H54 (cell line): Measurements from ENCODE around the gene REC8.
A peak's percentile ranks its signal among the peaks of the same experiment; 100 is the strongest.

Experiments
- DNase-seq: peaks from one replicate; pipeline ENCODE4 v3.0.0; 2011; ENCODE audit warnings: low spot score, mixed read lengths; ENCODE audit not compliant: insufficient read length
- FAIRE-seq: peaks from 3 replicates; lab custom pipeline; 2011; peaks lifted over from hg19 to GRCh38; lab: Jason Lieb, UNC
- POLR2A ChIP-seq: IDR thresholded peaks from 2 replicates; pipeline ENCODE4 v1.6.1; 2011; ENCODE audit warnings: low read depth, mild to moderate bottlenecking, low read length

The REC8 gene

DNA sequence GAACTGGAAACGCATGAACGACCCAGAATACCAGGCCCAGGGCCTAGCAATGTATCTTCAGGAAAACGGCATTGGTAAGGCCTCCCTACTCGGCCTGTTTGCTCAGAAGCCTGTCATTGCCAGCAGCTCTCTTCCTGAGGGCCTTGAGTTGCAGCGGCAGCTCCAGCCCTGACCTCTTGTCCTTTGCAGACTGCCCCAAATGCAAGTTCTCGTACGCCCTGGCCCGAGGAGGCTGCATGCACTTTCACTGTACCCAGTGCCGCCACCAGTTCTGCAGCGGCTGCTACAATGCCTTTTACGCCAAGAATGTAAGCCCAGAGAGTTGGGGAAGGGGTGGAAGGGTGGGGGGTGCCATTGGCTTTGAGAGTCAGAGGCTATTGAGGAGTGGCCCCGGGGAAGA, 14.5 kb upstream of the REC8 start:
- DNase-seq (no peak), FAIRE-seq (no peak)
- TF ChIP-seq POLR2A, result no peak

DNA sequence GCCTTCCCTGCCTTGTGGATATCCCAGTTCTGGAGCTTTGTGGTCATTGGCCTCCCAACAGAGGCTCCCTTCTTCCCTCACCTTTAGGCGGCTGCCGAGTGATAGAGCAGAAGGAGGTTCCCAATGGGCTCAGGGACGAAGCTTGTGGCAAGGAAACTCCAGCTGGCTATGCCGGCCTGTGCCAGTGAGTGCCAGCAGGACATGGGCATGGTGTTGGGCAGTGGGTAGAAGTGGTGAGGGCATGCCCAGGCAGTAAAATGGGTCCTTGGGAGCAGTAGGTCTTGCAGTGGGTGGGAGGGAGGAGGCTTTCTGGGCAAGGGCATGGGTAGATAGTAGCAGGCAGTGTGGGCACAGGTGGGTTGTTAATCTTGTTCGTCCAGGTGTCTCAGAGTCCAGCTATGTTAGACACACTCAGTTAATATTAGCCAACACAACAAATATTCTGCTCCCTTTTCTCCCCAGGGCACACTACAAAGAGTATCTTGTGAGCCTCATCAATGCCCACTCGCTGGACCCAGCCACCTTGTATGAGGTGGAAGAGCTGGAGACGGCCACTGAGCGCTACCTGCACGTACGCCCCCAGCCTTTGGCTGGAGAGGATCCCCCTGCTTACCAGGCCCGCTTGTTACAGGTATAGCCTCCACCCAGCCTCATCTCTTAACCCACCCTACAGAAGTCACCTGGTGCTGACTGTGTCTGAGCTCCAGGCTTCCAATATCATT, 11.9 kb upstream of the REC8 start:
- no peak for FAIRE-seq
- TF ChIP-seq POLR2A, result no peak
- DNase-seq, result no peak

DNA sequence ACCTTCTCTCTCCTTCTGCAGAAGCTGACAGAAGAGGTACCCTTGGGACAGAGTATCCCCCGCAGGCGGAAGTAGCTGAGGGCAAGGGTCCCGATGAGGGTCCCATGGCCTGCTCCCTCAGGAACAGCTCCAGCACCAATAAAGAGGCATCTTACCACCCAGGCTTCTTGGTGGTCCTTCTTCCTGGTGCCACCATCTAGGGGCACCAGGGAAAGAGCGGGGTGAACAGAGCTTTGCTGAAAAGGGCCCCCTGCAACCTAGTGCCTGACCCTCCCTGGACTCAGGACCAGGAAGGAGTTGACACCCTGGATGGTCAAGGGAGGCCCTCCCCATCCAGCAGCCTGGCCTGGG, 11.4 kb upstream of the REC8 start:
- DNase-seq, result no peak
- no peak for TF ChIP-seq POLR2A
- no peak for FAIRE-seq

DNA sequence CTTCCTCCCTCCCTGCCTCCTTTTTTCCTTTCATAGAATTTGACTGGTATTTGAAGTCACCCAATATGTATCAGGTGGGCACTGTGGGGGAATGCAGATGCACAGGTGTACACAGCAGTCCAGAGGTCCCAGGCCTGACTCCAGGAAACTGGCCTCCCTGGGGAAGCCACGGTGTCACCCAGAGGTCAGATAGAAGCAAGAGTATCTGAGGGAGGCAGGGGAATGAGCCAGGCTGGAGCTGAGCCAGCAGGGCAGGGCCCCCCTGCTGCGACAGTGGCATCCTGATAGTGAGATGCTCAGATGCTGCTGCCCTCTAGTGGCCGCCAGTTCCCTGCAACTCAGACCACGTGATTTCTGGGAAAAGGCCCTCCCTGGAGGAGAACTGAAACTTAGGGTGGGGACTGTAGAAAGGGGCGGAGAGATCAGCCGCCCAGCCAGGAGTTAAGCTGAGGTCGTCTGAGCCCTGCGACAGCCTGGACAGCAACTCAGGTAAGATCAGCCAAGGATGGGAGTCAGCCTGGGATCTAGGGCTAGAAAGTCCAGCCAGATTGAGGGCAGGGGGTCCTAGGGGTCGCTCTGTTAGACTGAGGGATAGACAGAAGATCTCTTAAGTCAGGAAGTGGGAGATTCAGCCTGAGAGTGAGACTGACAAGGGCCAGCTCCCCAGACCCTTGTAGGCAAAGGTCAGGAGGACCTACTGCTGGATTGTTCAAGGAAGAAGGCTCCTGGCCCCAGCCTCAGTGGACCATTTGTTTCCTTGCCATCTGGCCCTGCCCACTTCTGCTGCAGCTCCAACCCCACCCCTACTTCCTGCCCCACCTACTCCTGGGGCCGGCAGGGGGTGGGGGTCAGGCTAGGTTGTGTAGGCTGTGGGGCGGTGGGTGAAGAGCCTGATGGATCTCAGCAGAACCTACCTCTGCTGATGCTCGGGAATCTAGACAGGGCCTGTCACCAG, 10.8 kb upstream of the REC8 start, which contains the start of gene IRF9:
Gene IRF9, plus strand, starts transcription at position 416 of the 955 bp plus-strand sequence. CDS start 880 bp downstream, outside the sequence.
- peak; percentile 48; the same call in 1 of the 2 replicates for TF ChIP-seq POLR2A
- peak; percentile 78 for FAIRE-seq
- peak; percentile 84 for DNase-seq

DNA sequence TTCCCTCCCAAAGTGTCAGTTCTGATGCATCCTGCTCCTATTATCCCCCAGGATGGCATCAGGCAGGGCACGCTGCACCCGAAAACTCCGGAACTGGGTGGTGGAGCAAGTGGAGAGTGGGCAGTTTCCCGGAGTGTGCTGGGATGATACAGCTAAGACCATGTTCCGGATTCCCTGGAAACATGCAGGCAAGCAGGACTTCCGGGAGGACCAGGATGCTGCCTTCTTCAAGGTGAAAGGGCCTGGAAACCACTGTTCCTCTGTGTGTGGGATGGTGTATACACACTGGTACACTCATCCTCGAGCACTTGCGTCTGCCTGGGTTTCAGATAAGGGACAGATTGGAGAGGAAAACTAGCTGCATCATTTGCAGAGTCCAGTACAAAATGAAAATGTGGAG, 9.8 kb upstream of the REC8 start:
- FAIRE-seq (no peak), DNase-seq (no peak)
- TF ChIP-seq POLR2A, result no peak

DNA sequence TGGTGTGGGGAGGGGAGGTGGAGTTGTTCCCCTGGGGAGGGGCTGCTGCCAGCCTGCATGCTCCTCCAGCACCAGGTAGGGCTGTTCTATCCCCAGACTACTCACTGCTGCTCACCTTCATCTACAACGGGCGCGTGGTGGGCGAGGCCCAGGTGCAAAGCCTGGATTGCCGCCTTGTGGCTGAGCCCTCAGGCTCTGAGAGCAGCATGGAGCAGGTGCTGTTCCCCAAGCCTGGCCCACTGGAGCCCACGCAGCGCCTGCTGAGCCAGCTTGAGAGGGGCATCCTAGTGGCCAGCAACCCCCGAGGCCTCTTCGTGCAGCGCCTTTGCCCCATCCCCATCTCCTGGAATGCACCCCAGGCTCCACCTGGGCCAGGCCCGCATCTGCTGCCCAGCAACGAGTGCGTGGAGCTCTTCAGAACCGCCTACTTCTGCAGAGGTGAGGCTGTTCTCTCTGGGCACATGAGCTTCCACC, 7.3 kb upstream of the REC8 start:
- FAIRE-seq, result no peak
- TF ChIP-seq POLR2A, result no peak
- DNase-seq, result no peak

DNA sequence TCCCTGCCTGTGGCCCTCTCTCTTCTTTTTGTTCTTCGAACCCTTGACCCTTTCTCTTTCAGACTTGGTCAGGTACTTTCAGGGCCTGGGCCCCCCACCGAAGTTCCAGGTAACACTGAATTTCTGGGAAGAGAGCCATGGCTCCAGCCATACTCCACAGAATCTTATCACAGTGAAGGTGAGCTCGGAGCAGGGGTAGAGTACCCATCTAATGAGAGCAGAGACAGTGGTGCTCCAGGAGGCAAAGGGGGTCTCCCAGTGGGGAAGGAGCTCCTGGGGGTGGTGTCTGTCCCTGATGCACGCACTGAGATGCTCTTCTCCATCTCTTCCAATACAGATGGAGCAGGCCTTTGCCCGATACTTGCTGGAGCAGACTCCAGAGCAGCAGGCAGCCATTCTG, 6.1 kb upstream of the REC8 start:
- FAIRE-seq (no peak), DNase-seq (no peak)
- TF ChIP-seq POLR2A, result no peak

DNA sequence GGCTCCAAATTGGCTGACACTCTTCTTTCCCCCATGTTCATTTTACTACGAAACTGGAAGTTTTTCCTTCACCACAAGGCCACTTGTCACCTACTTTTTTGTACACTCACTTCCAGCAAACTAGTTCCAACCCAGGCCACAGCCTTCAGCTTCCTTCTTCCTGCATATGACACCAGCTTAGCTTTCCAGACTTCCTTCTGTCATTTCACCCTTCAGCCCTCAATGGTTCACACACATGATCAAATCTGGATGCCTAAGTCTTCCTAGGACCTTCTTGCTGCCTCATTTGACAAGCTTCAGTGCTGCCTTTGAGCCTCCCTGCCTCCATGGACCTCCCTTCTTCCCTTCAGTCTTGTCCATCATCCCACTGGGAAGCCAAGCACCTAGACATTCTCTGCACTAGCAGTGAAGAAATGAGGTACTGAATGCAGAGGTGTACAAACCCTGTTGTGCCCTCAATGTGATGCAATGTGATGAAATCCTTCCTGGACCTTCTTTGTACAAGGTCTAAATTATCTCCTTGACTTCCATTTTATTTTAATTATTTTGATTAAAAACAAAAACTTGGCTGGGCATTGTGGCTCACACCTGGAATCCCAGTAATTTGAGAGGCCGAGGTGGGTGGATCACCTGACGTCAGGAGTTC, 4.3 kb upstream of the REC8 start:
- TF ChIP-seq POLR2A, result no peak
- DNase-seq (no peak), FAIRE-seq (no peak)

DNA sequence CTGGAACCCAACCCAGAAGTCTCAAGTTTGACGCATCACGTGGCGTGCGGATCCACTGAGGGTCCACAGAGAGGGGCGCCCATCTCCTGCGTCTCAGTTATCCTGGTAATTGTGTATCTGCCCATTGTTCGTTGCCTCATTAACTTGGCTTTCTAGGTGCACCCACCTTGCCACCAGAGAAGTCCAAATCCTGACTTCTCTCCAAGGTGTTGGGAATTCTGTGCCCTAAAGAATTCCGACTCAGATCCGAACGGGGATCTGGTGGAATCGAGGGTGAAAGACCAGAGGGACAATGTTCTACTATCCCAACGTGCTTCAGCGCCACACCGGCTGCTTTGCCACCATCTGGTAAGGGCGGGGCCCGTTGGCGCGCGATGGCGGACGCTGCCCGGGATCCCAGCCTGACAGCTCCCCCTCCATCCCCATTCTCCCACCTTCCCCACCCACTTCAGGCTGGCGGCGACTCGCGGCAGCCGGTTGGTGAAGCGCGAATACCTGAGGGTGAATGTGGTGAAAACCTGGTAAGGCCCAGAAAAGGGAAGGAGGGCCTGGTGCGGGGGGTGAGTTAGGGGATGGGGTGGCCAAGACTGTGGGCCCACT, 481 bp downstream of the REC8 start:
- no peak for TF ChIP-seq POLR2A
- no peak for FAIRE-seq
- no peak for DNase-seq

DNA sequence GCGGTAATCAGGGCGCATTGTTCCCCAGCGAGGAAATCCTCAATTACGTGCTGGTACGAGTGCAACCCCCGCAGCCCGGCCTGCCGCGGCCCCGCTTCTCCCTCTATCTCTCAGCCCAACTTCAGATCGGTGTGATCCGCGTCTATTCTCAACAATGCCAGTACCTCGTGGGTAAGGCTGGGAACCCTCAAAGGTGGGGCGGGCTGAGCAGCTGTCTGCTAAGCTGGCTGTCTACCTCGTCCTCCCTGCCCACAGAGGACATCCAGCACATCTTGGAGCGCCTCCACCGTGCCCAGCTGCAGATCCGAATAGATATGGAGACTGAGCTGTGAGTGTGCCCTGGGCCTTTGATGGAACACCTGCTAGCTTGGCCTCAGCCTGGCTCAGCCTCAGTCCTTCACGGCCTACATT, 996 bp downstream of the REC8 start:
- no peak for DNase-seq
- no peak for FAIRE-seq
- TF ChIP-seq POLR2A, result no peak

DNA sequence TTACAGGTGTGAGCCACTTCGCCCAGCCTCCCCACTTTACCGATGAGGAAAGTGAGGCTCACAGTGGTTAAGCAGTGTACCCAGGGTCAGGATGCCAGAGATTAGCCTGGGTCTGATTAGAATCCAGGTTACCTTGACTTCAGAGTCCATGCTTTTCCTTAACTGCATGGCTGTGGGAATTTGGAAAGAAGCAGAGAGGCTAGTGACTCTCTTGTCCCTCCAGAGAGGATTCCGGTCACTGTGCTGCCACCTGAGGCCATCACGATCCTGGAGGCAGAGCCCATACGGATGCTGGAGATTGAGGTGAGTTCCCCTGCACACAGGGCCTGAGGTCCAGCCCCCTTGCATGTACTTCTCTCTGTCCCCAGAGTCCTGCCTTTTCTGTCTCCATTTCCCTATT, 4.7 kb downstream of the REC8 start:
- DNase-seq, result no peak
- TF ChIP-seq POLR2A, result no peak
- FAIRE-seq, result no peak

DNA sequence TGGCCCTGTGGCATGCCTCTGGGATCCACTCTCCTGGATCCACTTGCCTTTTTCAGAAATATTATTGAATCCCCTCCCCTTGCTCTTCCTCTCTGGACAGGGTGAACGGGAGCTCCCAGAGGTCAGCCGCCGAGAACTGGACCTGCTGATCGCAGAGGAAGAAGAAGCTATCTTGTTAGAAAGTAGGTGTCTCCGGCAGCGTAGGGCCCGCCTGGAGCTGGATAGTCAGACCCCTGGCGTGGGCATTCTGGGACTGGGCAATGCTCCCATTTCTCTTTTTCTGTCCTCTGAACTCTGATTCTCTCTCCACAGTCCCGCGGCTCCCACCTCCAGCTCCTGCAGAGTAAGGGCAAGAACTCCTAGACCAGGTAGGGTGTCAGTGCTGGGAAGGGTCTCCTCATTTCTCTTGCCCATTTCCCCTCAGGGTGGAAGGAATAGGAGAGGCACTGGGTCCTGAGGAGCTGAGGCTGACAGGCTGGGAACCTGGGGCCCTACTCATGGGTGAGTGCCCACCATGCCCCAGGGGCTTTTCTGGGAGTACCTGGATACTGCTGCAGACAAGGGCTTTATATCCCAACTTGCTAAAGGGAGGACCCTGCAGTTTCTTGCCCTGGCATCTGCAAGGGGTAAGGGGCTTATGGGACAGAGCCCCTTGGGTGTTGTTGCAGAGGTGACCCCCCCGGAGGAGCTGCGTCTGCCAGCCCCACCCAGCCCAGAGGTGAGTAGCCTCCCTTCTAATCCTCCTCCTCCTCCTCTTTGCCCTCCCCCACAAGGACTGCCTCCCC, 5.4 kb downstream of the REC8 start:
- no peak for TF ChIP-seq POLR2A
- DNase-seq (no peak), FAIRE-seq (no peak)

DNA sequence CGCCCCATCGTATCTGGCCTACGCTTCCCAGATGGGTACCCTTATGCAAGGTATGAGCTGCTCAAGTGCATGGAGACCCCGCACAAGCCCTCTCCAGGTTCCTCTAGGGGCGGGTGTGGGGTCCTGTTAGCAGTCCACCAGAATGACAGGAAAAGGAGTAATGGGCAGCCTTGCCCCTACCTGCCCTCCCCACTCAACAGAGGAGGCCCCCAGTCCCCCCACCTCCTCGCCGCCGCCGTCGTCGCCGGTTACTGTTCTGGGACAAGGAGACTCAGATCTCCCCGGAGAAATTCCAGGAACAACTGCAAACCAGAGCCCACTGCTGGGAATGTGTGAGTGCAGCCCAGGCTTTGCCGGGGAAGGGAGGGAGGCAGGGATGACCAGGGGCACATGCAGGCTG, 6.0 kb downstream of the REC8 start:
- TF ChIP-seq POLR2A, result no peak
- FAIRE-seq (no peak), DNase-seq (no peak)
